OCI-LY3 (cell line): ENCODE results near the gene MRPL42.

Experiments used
- H2AFZ ChIP-seq: fragments of 200-600, 300-600 bp; shearing (Covaris generic); 2 replicates; pipeline ENCODE4 v1.6.0; 2014; ENCODE audit warnings: antibody characterized with exemption, low read depth, low read length
- H3K27ac ChIP-seq: fragments of 200-600, 300-600 bp; sonication (generic); 2 replicates; pipeline ENCODE4 v1.5.1; 2014; ENCODE audit warnings: mild to moderate bottlenecking, low read length, moderate library complexity, mixed read lengths
- H3K27me3 ChIP-seq: fragments of 200-600, 300-600 bp; sonication (generic); 2 replicates; pipeline ENCODE4 v1.6.1; 2014; ENCODE audit warnings: low read depth, low read length, mixed read lengths
- H3K36me3 ChIP-seq: fragments of 200-600, 300-600 bp; sonication (generic); replicated peaks from 2 replicates; pipeline ENCODE3; 2014; ENCODE audit warnings: low read depth, low read length, mixed read lengths
- H3K4me1 ChIP-seq: fragments of 300-600, 200-600 bp; sonication (generic); 2 replicates; pipeline ENCODE4 v1.6.1; 2014; ENCODE audit warnings: low read length, mixed read lengths
- H3K4me2 ChIP-seq: fragments of 200-600, 300-600 bp; sonication (generic); 2 replicates; pipeline ENCODE4 v1.6.1; 2014; ENCODE audit warnings: low read length, mixed read lengths
- H3K4me3 ChIP-seq: fragments of 300-600, 200-600 bp; sonication (generic); 2 replicates; pipeline ENCODE4 v1.5.1; 2014; ENCODE audit warnings: antibody characterized with exemption, mild to moderate bottlenecking, low read length, moderate library complexity
- H3K79me2 ChIP-seq: fragments of 300-600, 200-600 bp; shearing (Covaris generic); 2 replicates; pipeline ENCODE4 v1.6.1; 2014; ENCODE audit warnings: mild to moderate bottlenecking, low read length, mixed read lengths
- H3K9ac ChIP-seq: fragments of 300-600, 200-600 bp; shearing (Covaris generic); 2 replicates; pipeline ENCODE4 v1.6.0; 2014; ENCODE audit warnings: mild to moderate bottlenecking, low read length, moderate library complexity
- H3K9me3 ChIP-seq: fragments of 200-600, 300-600 bp; shearing (Covaris generic); 2 replicates; pipeline ENCODE4 v1.6.1; 2014; ENCODE audit warnings: low read length, mixed read lengths; ENCODE audit not compliant: insufficient read depth
- H4K20me1 ChIP-seq: fragments of 200-600, 300-600 bp; sonication (generic); 2 replicates; pipeline ENCODE4 v1.6.1; 2016; ENCODE audit warnings: low read length, mixed read lengths; ENCODE audit not compliant: insufficient read depth
- CTCF ChIP-seq: fragments of 200-600, 300-600 bp; sonication (generic); IDR thresholded peaks from 2 replicates; pipeline ENCODE4 v1.5.1; 2014; ENCODE audit warnings: antibody characterized with exemption, low read length, low read depth
- EZH2phosphoT487 ChIP-seq: fragments of 200-600 bp; shearing (Covaris generic); IDR thresholded peaks from 2 replicates; pipeline ENCODE4 v1.6.1; 2018; ENCODE audit warnings: antibody characterized with exemption, mixed run types, low read depth

MRPL42 gene

GRCh38 chr12:93467351-93468007 lies at the start of gene MRPL42:
TSS of gene MRPL42 (plus strand) at chr12:93467514. CDS start at chr12:93469286, 1,772 bp downstream.
- Histone ChIP-seq H3K4me3 (peak within 1 kb of the TSS; percentile 81), H3K4me2 (peak within 1 kb of the TSS; percentile 72), H3K4me1 (peaks cover 12% of the 10 kb centered on the region), H3K36me3 (peaks cover 11% of the 10 kb centered on the region), H4K20me1 (no peaks in the 10 kb centered on the region), H3K9ac (peak within 1 kb of the TSS; percentile 80), H3K9me3 (no peaks in the 10 kb centered on the region), H2AFZ (peak within 1 kb of the TSS; percentile 51; the same call in 1 of the 2 replicates), H3K79me2 (peaks cover 50% of the 10 kb centered on the region), H3K27ac (peak within 1 kb of the TSS; percentile 60), H3K27me3 (no peaks in the 10 kb centered on the region)
- TF ChIP-seq EZH2phosphoT487 (no peak), CTCF (peak; percentile 90)

- H4K20me1 ChIP-seq: peaks cover 72% of the 10 kb centered on the region
- no peak overlapping the region for H2AFZ ChIP-seq
- no peak overlapping the region for H3K4me3 ChIP-seq
- no peak overlapping the region for H3K4me2 ChIP-seq
- no peak overlapping the region for H3K9ac ChIP-seq
- H3K27me3 ChIP-seq: no peaks in the 10 kb centered on the region
- H3K36me3 ChIP-seq: peaks cover 4% of the 10 kb centered on the region
- H3K9me3 ChIP-seq: no peaks in the 10 kb centered on the region
- H3K4me1 ChIP-seq: peaks cover 69% of the 10 kb centered on the region
- H3K27ac ChIP-seq: no peak overlapping the region
- TF ChIP-seq EZH2phosphoT487 (no peak), CTCF (no peak)
- H3K79me2 ChIP-seq: peaks cover 98% of the 10 kb centered on the region
Observed at GRCh38 chr12:93417967-93418480, 49.3 kb upstream of the MRPL42 start.

- Histone ChIP-seq H3K36me3 (peaks cover 7% of the 10 kb centered on the region), H3K9me3 (no peaks in the 10 kb centered on the region), H2AFZ (no peak overlapping the region), H3K9ac (no peak overlapping the region), H3K79me2 (peaks cover 98% of the 10 kb centered on the region), H3K27ac (no peak overlapping the region), H4K20me1 (peaks cover 78% of the 10 kb centered on the region), H3K4me3 (peak overlapping the region; percentile 37; the same call in 1 of the 2 replicates), H3K27me3 (no peaks in the 10 kb centered on the region), H3K4me1 (peaks cover 83% of the 10 kb centered on the region), H3K4me2 (peak overlapping the region; percentile 47)
- TF ChIP-seq EZH2phosphoT487 (no peak), CTCF (peak; percentile 68)
Observed at GRCh38 chr12:93419388-93420034, 47.8 kb upstream of the MRPL42 start.

GRCh38 chr12:93422050-93422449 lies 45.3 kb upstream of the MRPL42 start:
- H3K27me3 ChIP-seq: no peaks in the 10 kb centered on the region
- H3K9ac ChIP-seq: no peak overlapping the region
- TF ChIP-seq CTCF (no peak), EZH2phosphoT487 (no peak)
- no peaks in the 10 kb centered on the region for H3K9me3 ChIP-seq
- peaks cover 7% of the 10 kb centered on the region for H3K36me3 ChIP-seq
- H3K4me3 ChIP-seq: 0 out of 2 replicates have a peak overlapping the region, but pooled peaks have one; percentile 12
- H4K20me1 ChIP-seq: peaks cover 90% of the 10 kb centered on the region
- H3K4me2 ChIP-seq: peak overlapping the region; percentile 65
- peaks cover 83% of the 10 kb centered on the region for H3K4me1 ChIP-seq
- H3K27ac ChIP-seq: peak overlapping the region; percentile 15; the same call in 1 of the 2 replicates
- peaks cover 98% of the 10 kb centered on the region for H3K79me2 ChIP-seq
- H2AFZ ChIP-seq: no peak overlapping the region
